H1 (cell line): ENCODE measurements around the gene TP53I13. TPM values are rescaled to one million over a fixed set of nuclear protein-coding genes. Genes with fewer than 3 reads are reported as not detected.

Experiments
- CTCF ChIA-PET: fragments of 300-600 bp; sonication (Branson Sonifier 250); formaldehyde crosslinking; loops from one replicate; lab custom pipeline; 2021; ENCODE audit not compliant: partially characterized antibody; lab: Charles Lee
- POLR2A ChIA-PET: fragments of 300-600 bp; sonication (Branson Sonifier 250); formaldehyde crosslinking; loops from one replicate; lab custom pipeline; 2021; ENCODE audit warnings: inconsistent platforms; ENCODE audit not compliant: partially characterized antibody; lab: Charles Lee
- DNase-seq, 2 experiments: peaks; one replicate each; pipeline versions ENCODE4 v3.0.0 to v3.0.0-alpha.2; 2010 to 2022; ENCODE audit warnings: low spot score in 2 of 2, low read depth in 1 of 2, mixed read lengths in 1 of 2
- FAIRE-seq: peaks from 2 replicates; lab custom pipeline; 2011; peaks lifted over from hg19 to GRCh38; lab: Jason Lieb, UNC
- H2AFZ ChIP-seq: 2 replicates; pipeline ENCODE4 v1.8.1; 2012; ENCODE audit warnings: low read length, inconsistent platforms
- H2AK5ac ChIP-seq: 2 replicates; pipeline ENCODE4 v1.6.1; 2013; ENCODE audit warnings: low read depth, low read length
- H2BK120ac ChIP-seq: replicated peaks from 2 replicates; pipeline ENCODE3; 2013; ENCODE audit warnings: low read depth, low read length, inconsistent platforms
- H2BK12ac ChIP-seq: 2 replicates; pipeline ENCODE4 v1.6.1; 2013; ENCODE audit warnings: low read depth, low read length
- H2BK15ac ChIP-seq: 2 replicates; pipeline ENCODE4 v1.6.1; 2013; ENCODE audit warnings: low read length
- H2BK20ac ChIP-seq: 2 replicates; pipeline ENCODE4 v1.6.1; 2013; ENCODE audit warnings: low read length
- H2BK5ac ChIP-seq: 2 replicates; pipeline ENCODE4 v1.6.1; 2013; ENCODE audit warnings: low read depth, low read length
- H3K14ac ChIP-seq: 2 replicates; pipeline ENCODE4 v1.6.1; 2013; ENCODE audit warnings: inconsistent platforms; ENCODE audit not compliant: insufficient read length
- H3K18ac ChIP-seq: 2 replicates; pipeline ENCODE4 v1.6.1; 2013; ENCODE audit warnings: low read length; ENCODE audit errors: extremely low read depth
- H3K23ac ChIP-seq: 2 replicates; pipeline ENCODE4 v1.6.1; 2013; ENCODE audit warnings: inconsistent platforms; ENCODE audit not compliant: insufficient read length
- H3K23me2 ChIP-seq: 2 replicates; pipeline ENCODE4 v1.6.1; 2013; ENCODE audit warnings: low read depth, low read length
- H3K27ac ChIP-seq: 2 replicates; pipeline ENCODE4 v1.6.1; 2011; ENCODE audit warnings: low read depth, low read length, inconsistent platforms
- H3K27me3 ChIP-seq, 4 experiments: replicated peaks in 1 of 4; 1 replicate in 1 of 4; 2 replicates in 3 of 4; pipeline versions ENCODE4 v1.6.1 to v1.8.1; 2011 to 2013; ENCODE audit warnings: low read length in 3 of 4, mild to moderate bottlenecking in 3 of 4, inconsistent platforms in 2 of 4, mixed read lengths in 2 of 4, moderate library complexity in 1 of 4; ENCODE audit not compliant: control insufficient read depth in 3 of 4, insufficient read depth in 3 of 4; ENCODE audit errors: extremely low read depth in 1 of 4
- H3K36me3 ChIP-seq, 4 experiments: 2 replicates each; pipeline versions ENCODE4 v1.6.1 to v1.8.1; 2011 to 2013; ENCODE audit warnings: mild to moderate bottlenecking in 4 of 4, low read length in 3 of 4, moderate library complexity in 2 of 4, control low read depth in 1 of 4, inconsistent platforms in 1 of 4; ENCODE audit not compliant: insufficient read depth in 4 of 4, control insufficient read depth in 2 of 4
- H3K4ac ChIP-seq: replicated peaks from 2 replicates; pipeline ENCODE3; 2013; ENCODE audit warnings: low read length, low read depth, mixed read lengths, inconsistent platforms; ENCODE audit not compliant: insufficient read length
- H3K4me1 ChIP-seq, 4 experiments: replicated peaks in 1 of 4; 1 replicate in 1 of 4; 2 replicates in 3 of 4; pipeline versions ENCODE4 v1.6.1 to v1.8.1; 2011 to 2013; ENCODE audit warnings: low read length in 3 of 4, inconsistent platforms in 2 of 4, mixed read lengths in 1 of 4; ENCODE audit not compliant: insufficient read depth in 4 of 4, control insufficient read depth in 3 of 4
- H3K4me2 ChIP-seq, 2 experiments: 2 replicates each; pipeline versions ENCODE4 v1.6.1 to v1.8.1; 2011 to 2013; ENCODE audit warnings: low read depth in 2 of 2, low read length in 2 of 2, control low read depth in 1 of 2, inconsistent platforms in 1 of 2, mild to moderate bottlenecking in 1 of 2; ENCODE audit not compliant: insufficient read depth in 1 of 2
- H3K4me3 ChIP-seq, 4 experiments: fragments of 200-600, 300-600 bp in 1 of 4; sonication (generic), shearing (Covaris generic), sonication (Bioruptor Twin) in 1 of 4; 2 replicates each; pipeline versions ENCODE4 v1.5.1 to v1.8.1; 2011 to 2016; ENCODE audit warnings: low read length in 4 of 4, low read depth in 3 of 4, control low read depth in 2 of 4, inconsistent platforms in 2 of 4, mild to moderate bottlenecking in 2 of 4, mixed read lengths in 1 of 4, moderate library complexity in 1 of 4; ENCODE audit not compliant: insufficient read depth in 2 of 4; ENCODE audit errors: extremely low read depth in 1 of 4
- H3K56ac ChIP-seq: replicated peaks from 2 replicates; pipeline ENCODE3; 2013; ENCODE audit warnings: low read depth, mild to moderate bottlenecking, mixed read lengths, low read length, inconsistent platforms; ENCODE audit not compliant: insufficient read length
- H3K79me1 ChIP-seq: 2 replicates; pipeline ENCODE4 v1.6.1; 2013; ENCODE audit warnings: low read depth, low read length, control low read depth
- H3K79me2 ChIP-seq, 2 experiments: 2 replicates each; pipeline versions ENCODE4 v1.6.1 to v1.8.1; 2012 to 2013; ENCODE audit warnings: low read length in 2 of 2, mild to moderate bottlenecking in 2 of 2, inconsistent platforms in 1 of 2; ENCODE audit not compliant: insufficient read depth in 2 of 2, control insufficient read depth in 1 of 2
- H3K9ac ChIP-seq, 4 experiments: replicated peaks in 1 of 4; 1 replicate in 1 of 4; 2 replicates in 3 of 4; pipeline versions ENCODE4 v1.6.1 to v1.8.1; 2011 to 2013; ENCODE audit warnings: low read depth in 3 of 4, low read length in 3 of 4, control low read depth in 2 of 4, mild to moderate bottlenecking in 2 of 4, moderate library complexity in 2 of 4, inconsistent platforms in 1 of 4; ENCODE audit errors: extremely low read depth in 1 of 4
- H3K9me3 ChIP-seq, 2 experiments: 2 replicates each; pipeline versions ENCODE4 v1.6.1 to v1.8.1; 2012 to 2013; ENCODE audit warnings: mild to moderate bottlenecking in 2 of 2, moderate library complexity in 2 of 2, control low read depth in 1 of 2, inconsistent platforms in 1 of 2, low read depth in 1 of 2, low read length in 1 of 2, mixed read lengths in 1 of 2; ENCODE audit not compliant: insufficient read depth in 2 of 2
- H4K20me1 ChIP-seq, 2 experiments: replicated peaks in 1 of 2; 2 replicates each; pipeline versions ENCODE3 to v1.8.1; 2011 to 2013; ENCODE audit warnings: inconsistent platforms in 2 of 2, low read length in 2 of 2, mild to moderate bottlenecking in 1 of 2; ENCODE audit not compliant: insufficient read depth in 2 of 2, control insufficient read depth in 1 of 2
- H4K5ac ChIP-seq: 2 replicates; pipeline ENCODE4 v1.6.1; 2013; ENCODE audit warnings: low read length, low read depth, mixed read lengths, inconsistent platforms; ENCODE audit not compliant: insufficient read length
- H4K8ac ChIP-seq: 2 replicates; pipeline ENCODE4 v1.8.0; 2013; ENCODE audit warnings: mild to moderate bottlenecking, moderate library complexity, low read length, inconsistent platforms; ENCODE audit not compliant: insufficient read depth; ENCODE audit errors: extremely low read depth
- H4K91ac ChIP-seq: replicated peaks from 2 replicates; pipeline ENCODE3; 2013; ENCODE audit warnings: low read length, mixed read lengths, inconsistent platforms; ENCODE audit not compliant: insufficient read length
- BCL11A ChIP-seq, 2 experiments: IDR thresholded peaks; one replicate each; pipeline ENCODE4 v1.6.1; 2011; ENCODE audit warnings: low read depth in 2 of 2, low read length in 2 of 2, mild to moderate bottlenecking in 2 of 2
- YY1 ChIP-seq: IDR thresholded peaks from 2 replicates; pipeline ENCODE4 v1.6.1; 2011; ENCODE audit warnings: low read depth, mild to moderate bottlenecking, low read length
- WGBS, 2 experiments: shearing (Covaris generic) in 1 of 2; methylation state at CpG; one replicate each; pipeline versions ENCODE4 v1.1.6 to v1.1.7; 2013 to 2015; ENCODE audit warnings: low lambda C conversion rate in 2 of 2, mixed read lengths in 2 of 2, inconsistent platforms in 1 of 2, low coverage in 1 of 2, missing lambda C conversion rate in 1 of 2; ENCODE audit not compliant: insufficient replicate concordance in 2 of 2, insufficient coverage in 1 of 2, insufficient read length in 1 of 2; ENCODE audit errors: extremely low coverage in 1 of 2, missing lambda C conversion rate in 1 of 2; 5-methylcytosine and 5-hydroxymethylcytosine counted together
- polyA plus RNA-seq, 7 experiments: library from polyadenylated mRNA; depleted of rRNA in 3 of 7; stranded (reverse) in 5 of 7; unstranded in 2 of 7; fragments of >200 nt in 5 of 7; fragments of 200-250 nt in 2 of 7; gene quantifications; 1 replicate in 5 of 7; 2 replicates in 1 of 7; 4 replicates in 1 of 7; pipeline versions ENCODE4 v1.2.1 to v1.2.3, GENCODE V29; 2011 to 2013; ENCODE audit warnings: missing spikeins in 2 of 7, mixed read lengths in 2 of 7
- total RNA-seq: library from RNA; stranded (reverse); fragmentation: NEBNext Ultra II Directional; extraction: Animal tissue kit (Norgen Biotek cat#: 25700); gene quantifications from 2 replicates; pipeline ENCODE4 v1.2.1, GENCODE V29; 2021

TP53I13 gene
- total and polyA plus RNA-seq, 2 of the 8 experiments (the other 6 are each of a cell fraction or from before 2014, with no cell fraction given), result 22.4 to 35.7 TPM

DNA sequence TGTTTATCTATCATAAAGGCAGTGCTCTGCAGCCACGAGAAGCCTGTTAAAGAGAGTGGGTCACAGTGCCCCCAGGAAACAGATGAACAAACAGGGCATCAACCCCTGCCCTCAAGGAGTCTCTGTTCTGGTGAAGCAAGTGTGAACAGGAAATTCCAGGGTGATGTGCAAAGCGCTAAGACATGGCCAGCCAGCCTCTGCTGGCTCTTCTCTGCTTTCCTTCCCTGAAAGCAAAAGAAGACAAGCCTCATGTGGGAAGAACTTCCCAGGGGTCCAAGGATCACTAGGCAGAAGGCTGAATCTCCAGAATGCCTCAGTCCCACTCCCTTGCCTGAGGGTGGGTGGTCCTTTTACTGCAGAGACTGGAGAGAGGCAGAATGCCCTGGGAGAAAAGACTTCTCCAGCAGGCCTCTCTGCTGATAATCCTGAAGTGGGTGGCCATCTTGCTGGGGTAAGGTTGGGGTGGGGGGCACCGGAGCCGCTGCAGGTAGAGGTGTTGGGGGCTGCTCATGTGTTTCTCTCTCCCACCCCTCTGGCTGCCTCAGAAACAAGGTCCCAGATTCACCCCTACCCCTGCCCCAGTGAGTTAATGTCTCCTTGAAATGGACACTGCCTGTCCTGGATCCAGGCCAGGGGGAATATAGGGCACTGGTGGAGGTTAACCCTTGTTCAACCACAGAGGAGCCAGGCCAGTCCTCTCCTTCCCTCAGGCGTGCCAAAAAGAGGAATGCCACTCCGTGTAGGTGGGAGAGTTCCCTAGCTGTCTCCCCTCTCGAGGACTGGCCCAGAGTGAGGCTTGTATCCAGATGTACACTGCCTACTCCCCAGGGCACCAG lies 26.8 kb downstream of the TP53I13 start:
- ChIA-PET CTCF (interaction anchor here (0.9 to 8.1 kb wide), 10 partner anchors 10 to 336 kb away, joined by 3 to 167 read pairs (median 7); partner anchors contain the start of gene TP53I13), POLR2A (interaction anchor here (0.9 to 1.7 kb wide), 3 partner anchors 13 to 23 kb away, joined by 4 read pairs; no protein-coding TSS in a partner anchor)
- no peak overlapping the region for H3K14ac ChIP-seq
- no peak overlapping the region for H2BK5ac ChIP-seq
- H3K56ac ChIP-seq, result no peak overlapping the region
- H2BK12ac ChIP-seq, result peak overlapping the region; percentile 19; the same call in 1 of the 2 replicates
- no peak overlapping the region for H2BK15ac ChIP-seq
- H3K4me2 ChIP-seq, result no peak overlapping the region; a peak in 1 of 4 replicates
- H4K20me1 ChIP-seq, result peaks cover 0 to 19% of the 10 kb centered on the region in 2 experiments
- H3K23me2 ChIP-seq, result peaks cover 26% of the 10 kb centered on the region
- H3K23ac ChIP-seq, result no peak overlapping the region
- H3K4ac ChIP-seq, result no peak overlapping the region
- H2AK5ac ChIP-seq, result no peak overlapping the region
- 88% methylated on average over 7 of the region's 7 CpGs; no CpG with 5 or more reads in 1 of the 2 experiments for WGBS, 2 experiments
- H3K18ac ChIP-seq, result no peak overlapping the region
- DNase-seq, result no peak
- no peak overlapping the region for H2AFZ ChIP-seq
- H3K79me2 ChIP-seq, result peaks cover 0 to 37% of the 10 kb centered on the region in 2 experiments; a peak in 2 of 4 replicates
- FAIRE-seq, result no peak
- TF ChIP-seq BCL11A (IDR thresholded peaks at IDR 0.05; ENCODE audit: low read depth in 2 of 2, low read length in 2 of 2), result no peak
- 0 out of 2 replicates have a peak, but pooled peaks have one; percentile 9 for TF ChIP-seq YY1
- H2BK20ac ChIP-seq, result no peak overlapping the region
- H3K9ac ChIP-seq, result no peak overlapping the region
- peaks cover 10 to 53% (median 35%) of the 10 kb centered on the region in 4 experiments for H3K4me1 ChIP-seq
- no peak overlapping the region for H3K4me3 ChIP-seq
- peaks cover 9% of the 10 kb centered on the region for H3K79me1 ChIP-seq
- peaks cover 0 to 3% (median 0%) of the 10 kb centered on the region in 4 experiments; a peak in 2 of 7 replicates for H3K27me3 ChIP-seq
- no peaks in the 10 kb centered on the region for H3K9me3 ChIP-seq
- no peak overlapping the region for H4K91ac ChIP-seq
- no peaks in the 10 kb centered on the region for H3K36me3 ChIP-seq
- H4K8ac ChIP-seq, result no peak overlapping the region
- H4K5ac ChIP-seq, result no peak overlapping the region
- no peak overlapping the region for H3K27ac ChIP-seq
- H2BK120ac ChIP-seq, result no peak overlapping the region
